K562 (cell line): ENCODE results near the gene CUL3. TPM values are rescaled to one million over a fixed set of nuclear protein-coding genes. Genes with fewer than 3 reads are reported as not detected.

Experiments used
- IFI16 ChIP-seq: fragments of 250-450 bp; sonication (Bioruptor Pico); IDR thresholded peaks from 2 replicates; pipeline ENCODE4 v2.1.2; 2022; ENCODE audit warnings: mild to moderate bottlenecking, inconsistent platforms
- MTA2 ChIP-seq: fragments of 450-650 bp; IDR thresholded peaks from 2 replicates; pipeline ENCODE4 v1.6.1; 2016; ENCODE audit warnings: low read depth
- SRSF7 ChIP-seq: fragments of 200-400 bp; formaldehyde crosslinking; optimal IDR thresholded peaks from 2 replicates; pipeline ENCODE3; 2017; ENCODE audit warnings: mild to moderate bottlenecking, low read depth, low read length
- WHSC1 ChIP-seq: IDR thresholded peaks from one replicate; pipeline ENCODE4 v1.6.1; 2012; ENCODE audit warnings: low read length, control low read depth, inconsistent platforms
- ZKSCAN8 ChIP-seq: fragments of 200-800 bp; sonication (Bioruptor generic); IDR thresholded peaks from 2 replicates; pipeline ENCODE4 v1.6.1; 2016; ENCODE audit warnings: missing genetic modification characterization, missing compliant biosample characterization
- polyA plus RNA-seq, 8 experiments: library from polyadenylated mRNA; depleted of rRNA in 4 of 8; stranded (reverse) in 5 of 8; unstranded in 3 of 8; fragments of >200 nt; fragmentation: Nextera tagmentation in 2 of 8; fragmentation: Illumina TruSeq in 1 of 8; extraction: Ambion mirVana in 2 of 8; extraction: Trizol in 1 of 8; gene quantifications; 2 replicates each; pipeline versions ENCODE4 v1.2.1 to v1.2.3, GENCODE V29; 2011 to 2014; ENCODE audit warnings: inconsistent platforms in 1 of 8, missing spikeins in 1 of 8
- total RNA-seq, 7 experiments: library from RNA; depleted of rRNA in 6 of 7; stranded (reverse); fragments of >200 nt in 6 of 7; fragmentation: Illumina TruSeq in 2 of 7; extraction: Trizol in 2 of 7; gene quantifications; 2 replicates each; pipeline versions ENCODE4 v1.2.1 to v1.2.3, GENCODE V29; 2011 to 2021; ENCODE audit warnings: low replicate concordance in 1 of 7
- TF ChIP-seq, protein P1 (sequence below): IDR thresholded peaks from 2 replicates; pipeline ENCODE4 v1.6.1; 2012; ENCODE audit warnings: low read depth, low read length, improper control_type of control experiment, borderline replicate concordance
- TF ChIP-seq, protein P2 (sequence below): IDR thresholded peaks from 3 replicates; pipeline ENCODE4 v1.6.1; 2011; ENCODE audit warnings: borderline replicate concordance, mild to moderate bottlenecking, moderate library complexity; ENCODE audit not compliant: insufficient read length; ENCODE audit errors: extremely low read depth

CUL3 gene
- total and polyA plus RNA-seq, 9 of the 15 experiments (the other 6 are each of a cell fraction or from before 2014, with no cell fraction given) = 31.5 to 71.9 (median 56.4) TPM

- no peak for TF ChIP-seq WHSC1
- no peak for TF ChIP-seq ZKSCAN8
- no peak for TF ChIP-seq SRSF7
- TF ChIP-seq, protein P1, sequence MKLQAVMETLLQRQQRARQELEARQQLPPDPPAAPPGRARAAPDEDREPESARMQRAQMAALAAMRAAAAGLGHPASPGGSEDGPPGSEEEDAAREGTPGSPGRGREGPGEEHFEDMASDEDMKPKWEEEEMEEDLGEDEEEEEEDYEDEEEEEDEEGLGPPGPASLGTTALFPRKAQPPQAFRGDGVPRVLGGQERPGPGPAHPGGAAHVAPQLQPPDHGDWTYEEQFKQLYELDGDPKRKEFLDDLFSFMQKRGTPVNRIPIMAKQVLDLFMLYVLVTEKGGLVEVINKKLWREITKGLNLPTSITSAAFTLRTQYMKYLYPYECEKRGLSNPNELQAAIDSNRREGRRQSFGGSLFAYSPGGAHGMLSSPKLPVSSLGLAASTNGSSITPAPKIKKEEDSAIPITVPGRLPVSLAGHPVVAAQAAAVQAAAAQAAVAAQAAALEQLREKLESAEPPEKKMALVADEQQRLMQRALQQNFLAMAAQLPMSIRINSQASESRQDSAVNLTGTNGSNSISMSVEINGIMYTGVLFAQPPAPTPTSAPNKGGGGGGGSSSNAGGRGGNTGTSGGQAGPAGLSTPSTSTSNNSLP = no peak
- TF ChIP-seq IFI16 (CRISPR knock-in tag) = no peak
- TF ChIP-seq MTA2 = no peak
- TF ChIP-seq, protein P2, sequence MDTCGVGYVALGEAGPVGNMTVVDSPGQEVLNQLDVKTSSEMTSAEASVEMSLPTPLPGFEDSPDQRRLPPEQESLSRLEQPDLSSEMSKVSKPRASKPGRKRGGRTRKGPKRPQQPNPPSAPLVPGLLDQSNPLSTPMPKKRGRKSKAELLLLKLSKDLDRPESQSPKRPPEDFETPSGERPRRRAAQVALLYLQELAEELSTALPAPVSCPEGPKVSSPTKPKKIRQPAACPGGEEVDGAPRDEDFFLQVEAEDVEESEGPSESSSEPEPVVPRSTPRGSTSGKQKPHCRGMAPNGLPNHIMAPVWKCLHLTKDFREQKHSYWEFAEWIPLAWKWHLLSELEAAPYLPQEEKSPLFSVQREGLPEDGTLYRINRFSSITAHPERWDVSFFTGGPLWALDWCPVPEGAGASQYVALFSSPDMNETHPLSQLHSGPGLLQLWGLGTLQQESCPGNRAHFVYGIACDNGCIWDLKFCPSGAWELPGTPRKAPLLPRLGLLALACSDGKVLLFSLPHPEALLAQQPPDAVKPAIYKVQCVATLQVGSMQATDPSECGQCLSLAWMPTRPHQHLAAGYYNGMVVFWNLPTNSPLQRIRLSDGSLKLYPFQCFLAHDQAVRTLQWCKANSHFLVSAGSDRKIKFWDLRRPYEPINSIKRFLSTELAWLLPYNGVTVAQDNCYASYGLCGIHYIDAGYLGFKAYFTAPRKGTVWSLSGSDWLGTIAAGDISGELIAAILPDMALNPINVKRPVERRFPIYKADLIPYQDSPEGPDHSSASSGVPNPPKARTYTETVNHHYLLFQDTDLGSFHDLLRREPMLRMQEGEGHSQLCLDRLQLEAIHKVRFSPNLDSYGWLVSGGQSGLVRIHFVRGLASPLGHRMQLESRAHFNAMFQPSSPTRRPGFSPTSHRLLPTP = no peak
Observed at GRCh38 chr2:224517963-224518362, 67.2 kb downstream of the CUL3 start (continued).
